HG03457 (cell line): Measurements from ENCODE around the gene ZNF438.

Experiments used
- ATAC-seq: cut with Tn5 transposase; IDR thresholded peaks from one replicate; pipeline ENCODE4 v1.9.1; 2021; ENCODE audit warnings: moderate number of reproducible peaks; ENCODE audit not compliant: unreplicated experiment

The ZNF438 gene

DNA sequence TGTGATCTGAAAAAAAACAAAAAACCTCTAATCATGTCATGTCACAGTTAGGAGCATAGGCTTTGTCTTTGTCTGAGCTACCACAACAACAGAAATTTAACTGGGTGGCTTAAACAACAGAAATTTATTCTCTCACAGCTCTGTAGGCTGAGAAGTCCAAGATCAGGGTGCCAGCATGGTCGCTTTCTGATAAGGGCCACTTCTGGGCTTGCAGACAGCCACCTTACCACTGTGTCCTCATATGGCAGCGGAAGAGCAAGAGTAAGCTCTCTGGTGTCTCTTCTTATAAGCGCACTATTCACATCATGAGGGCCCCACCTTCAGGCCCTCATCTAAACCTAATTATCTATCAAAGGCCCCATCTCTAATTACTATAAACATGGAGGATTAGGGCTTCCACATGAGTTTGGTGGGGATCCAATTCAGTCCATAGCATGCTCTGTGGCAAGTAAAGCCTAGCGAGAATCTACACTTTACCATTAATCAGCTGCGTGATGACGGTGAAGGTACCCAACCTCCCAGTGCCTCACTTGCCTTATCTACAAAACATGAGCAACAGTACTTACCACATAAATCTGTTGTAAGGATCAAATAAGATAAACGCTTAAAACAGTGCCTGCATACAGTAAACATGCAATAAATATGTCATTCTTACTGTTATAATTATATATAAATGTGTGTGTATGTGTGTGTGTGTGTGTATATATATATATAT is 17.3 kb downstream of the ZNF438 start:
- no peak for ATAC-seq

DNA sequence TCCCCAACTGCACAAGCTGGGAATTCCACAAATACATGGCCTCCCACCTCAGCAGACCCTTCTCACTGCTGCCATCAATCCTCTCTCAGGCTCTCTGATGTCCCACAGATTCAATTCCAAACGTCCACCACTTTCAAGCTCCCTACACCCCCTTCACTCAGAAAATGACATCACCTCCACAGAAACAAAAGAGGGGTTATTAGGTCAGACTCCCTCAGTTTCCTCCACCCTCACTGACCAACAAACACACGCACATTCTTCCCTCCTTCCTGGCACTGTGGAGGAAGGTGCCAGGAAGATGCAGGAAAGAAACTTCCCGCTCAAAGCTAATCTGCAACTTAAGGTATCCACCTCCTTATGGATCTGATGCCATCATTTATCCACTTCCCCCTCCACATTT is 18.3 kb downstream of the ZNF438 start:
- ATAC-seq: no peak

GRCh38 chr10:31011665-31012022 is 20.0 kb downstream of the ZNF438 start:
- no peak for ATAC-seq

DNA sequence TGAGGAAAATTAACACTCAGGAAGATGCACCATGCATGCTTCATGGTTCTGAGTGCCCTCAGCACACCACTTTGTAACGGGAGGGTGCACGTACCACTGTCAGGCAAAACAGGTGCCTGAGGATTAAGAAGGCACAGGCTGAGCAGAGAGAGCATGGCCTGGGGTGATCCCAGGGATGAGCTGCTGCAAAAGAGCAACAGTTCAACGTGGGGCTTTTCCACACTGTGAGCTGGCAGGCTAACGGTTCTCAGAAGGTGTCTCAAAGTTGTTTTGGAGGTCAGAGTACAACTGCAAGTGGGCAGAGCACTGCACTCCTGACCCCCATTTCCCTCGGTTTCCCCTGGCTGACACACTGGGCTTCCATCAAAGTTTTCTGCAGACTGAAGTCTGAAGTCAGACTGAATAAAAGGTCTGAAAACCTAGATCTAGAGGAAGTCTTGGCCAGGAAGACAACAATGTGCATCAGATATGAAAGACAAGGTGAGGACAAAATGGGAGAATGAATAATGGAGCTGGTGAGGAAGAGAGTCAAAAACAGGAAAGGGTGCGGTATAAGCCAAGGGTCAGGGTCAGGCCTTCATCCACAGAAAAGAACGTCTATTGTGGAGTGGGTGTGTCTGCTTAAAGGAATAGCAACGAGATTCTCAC is 20.5 kb downstream of the ZNF438 start:
- ATAC-seq: no peak

GRCh38 chr10:31010062-31010461 is 21.6 kb downstream of the ZNF438 start:
- ATAC-seq: no peak

GRCh38 chr10:31005895-31006294 is 25.8 kb downstream of the ZNF438 start:
- ATAC-seq: no peak

DNA sequence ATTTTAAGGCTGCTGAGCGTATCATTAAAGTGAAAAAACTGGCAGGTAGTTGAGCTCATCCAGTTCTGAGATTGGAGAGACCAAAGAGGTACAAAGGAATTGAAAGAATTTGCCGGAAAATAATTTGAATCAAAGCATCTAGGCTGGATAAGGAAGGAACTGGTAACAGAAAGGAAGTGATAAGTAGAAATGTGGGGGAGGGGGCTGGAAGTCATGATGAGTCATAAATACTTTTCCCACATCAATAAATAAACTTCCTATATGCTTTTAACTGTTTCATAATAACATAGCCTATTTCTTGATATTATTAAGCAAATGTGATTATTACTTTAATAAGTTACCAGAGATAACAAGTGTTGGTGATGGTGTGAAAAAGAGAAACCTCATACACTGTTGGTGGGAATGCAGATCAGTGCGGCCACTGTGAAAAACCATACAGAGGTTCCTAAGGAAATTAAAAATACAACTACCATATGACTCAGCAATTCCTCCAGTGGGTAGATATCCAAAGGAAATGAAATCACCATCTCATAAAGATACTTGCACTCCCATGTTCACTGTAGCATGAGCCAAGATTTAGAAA is 27.0 kb downstream of the ZNF438 start:
- no peak for ATAC-seq

- no peak for ATAC-seq
These were observed 29.9 kb downstream of the ZNF438 start for GRCh38 chr10:31001740-31002139.

GRCh38 chr10:31000867-31001266 is 30.8 kb downstream of the ZNF438 start:
- ATAC-seq: no peak

DNA sequence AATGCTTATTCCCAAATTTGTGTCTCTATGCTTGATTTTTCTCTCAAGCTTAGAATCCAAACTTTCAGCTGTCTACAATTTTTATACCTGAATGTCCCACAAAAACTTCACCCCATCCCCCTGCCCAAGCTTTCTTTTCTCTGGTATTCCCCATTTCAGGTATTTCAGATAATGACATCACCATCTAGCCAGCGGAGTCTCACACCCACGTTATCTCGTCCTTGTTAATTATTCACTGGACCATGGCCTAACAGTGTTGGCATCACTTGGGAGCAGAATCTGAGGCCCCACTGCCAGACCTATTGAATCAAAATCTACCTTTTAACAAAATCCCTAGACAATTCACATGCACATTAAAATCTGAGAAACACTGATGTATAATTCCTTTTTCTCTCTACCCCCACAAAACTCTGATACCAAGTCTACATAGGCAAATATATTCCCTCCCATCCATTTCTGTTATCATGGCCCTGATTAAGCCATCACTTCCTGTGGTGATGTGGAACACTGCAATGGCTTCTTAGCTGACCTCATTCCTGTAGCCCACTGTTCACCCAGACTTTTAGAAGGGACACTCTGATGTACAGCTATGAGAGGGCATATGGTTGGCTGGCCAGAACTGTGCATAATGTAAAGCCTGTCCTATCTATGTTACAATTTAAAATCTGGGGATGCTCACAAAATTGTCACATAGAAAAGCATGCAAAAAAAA is 31.4 kb downstream of the ZNF438 start:
- ATAC-seq: no peak

GRCh38 chr10:30999070-30999712 is 32.5 kb downstream of the ZNF438 start:
- ATAC-seq: no peak

- ATAC-seq: no peak
These were observed 34.0 kb downstream of the ZNF438 start for GRCh38 chr10:30997536-30998235.

GRCh38 chr10:30996481-30997005 is 35.1 kb downstream of the ZNF438 start:
- ATAC-seq: no peak

DNA sequence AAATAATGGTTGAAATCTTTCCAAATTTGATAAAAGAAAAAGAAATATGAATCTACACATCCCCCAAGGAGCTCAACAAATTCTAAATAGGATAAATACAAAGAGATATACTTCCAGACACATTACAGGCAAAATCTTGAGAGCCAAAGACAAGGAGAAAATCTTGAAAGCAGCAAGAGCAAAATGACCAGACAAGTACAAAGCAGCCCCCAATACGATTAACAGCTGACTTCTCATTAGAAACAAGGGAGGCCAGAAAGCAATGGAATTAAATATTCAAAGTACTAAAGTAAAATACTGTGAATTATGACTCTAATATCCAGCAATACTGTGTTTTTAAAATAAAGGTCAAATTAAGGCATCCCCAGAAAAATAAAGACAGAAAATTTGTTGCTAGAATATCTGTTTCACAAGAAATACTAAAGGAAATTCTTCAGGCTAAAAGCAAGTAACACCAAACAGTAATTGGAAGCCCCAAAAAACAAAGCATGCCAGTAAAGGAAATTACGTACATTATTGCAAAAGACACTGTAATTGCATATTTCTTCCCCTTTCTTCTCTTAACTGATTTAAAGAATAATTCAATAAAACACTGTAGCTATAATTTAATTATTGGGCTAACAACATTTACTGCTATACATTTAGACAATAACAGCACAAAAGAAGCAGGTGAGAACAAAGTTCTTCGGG is 36.4 kb downstream of the ZNF438 start:
- ATAC-seq: no peak

GRCh38 chr10:30993155-30993554 is 38.5 kb downstream of the ZNF438 start:
- ATAC-seq: no peak

- no peak for ATAC-seq
These were observed 39.0 kb downstream of the ZNF438 start for GRCh38 chr10:30992681-30993080.

- no peak for ATAC-seq
These were observed 40.0 kb downstream of the ZNF438 start for GRCh38 chr10:30991647-30992011.

DNA sequence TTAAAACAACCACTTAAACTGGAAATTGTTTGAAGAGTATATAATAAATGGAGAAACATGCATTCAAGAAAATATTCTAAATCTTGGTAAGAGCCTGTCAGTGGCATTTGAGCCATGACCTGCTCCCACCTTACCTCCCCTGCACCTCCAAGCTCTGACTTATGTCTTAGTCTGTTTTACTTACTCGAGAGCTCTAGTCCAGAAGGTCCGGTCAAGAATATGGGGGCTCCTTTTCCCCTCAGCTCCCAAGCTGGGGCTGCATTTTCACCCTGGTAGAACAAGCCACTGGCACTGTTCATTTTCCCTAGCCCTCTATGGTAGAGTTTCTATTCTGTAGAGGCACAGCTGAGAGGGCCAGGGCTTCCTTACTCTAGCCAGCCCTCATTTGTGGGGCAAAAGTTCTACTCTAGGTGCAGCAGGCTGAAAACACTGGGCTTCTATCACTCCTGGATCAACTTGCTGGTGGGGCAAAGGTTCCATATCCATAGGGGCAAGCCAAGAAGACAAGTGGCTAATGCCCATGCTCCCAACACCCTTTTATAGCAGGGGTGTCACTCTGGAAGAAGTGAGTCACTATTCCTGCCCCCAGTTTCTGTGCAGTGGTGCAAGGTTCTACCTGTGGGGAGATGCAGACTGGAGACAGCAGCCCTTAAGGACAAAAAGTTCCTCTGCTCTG is 40.6 kb downstream of the ZNF438 start:
- ATAC-seq: no peak

DNA sequence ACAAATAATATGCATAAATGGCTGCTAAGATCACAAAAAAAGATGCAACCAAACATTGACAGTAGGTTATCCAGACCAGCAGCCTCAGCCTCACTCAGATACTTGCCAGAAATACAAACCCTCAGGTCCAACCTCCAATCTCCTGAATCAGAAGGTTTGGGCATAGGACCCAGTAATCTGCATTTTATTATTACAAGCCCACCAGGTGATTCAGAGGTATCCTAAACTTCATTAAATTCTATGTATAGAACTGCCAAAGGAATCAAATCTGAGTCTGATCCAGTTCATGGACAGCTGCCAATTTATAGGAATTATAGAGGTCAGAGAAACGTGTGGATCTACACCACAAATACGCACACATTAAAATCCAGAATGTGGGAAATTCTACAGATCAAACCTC is 41.3 kb downstream of the ZNF438 start:
- no peak for ATAC-seq
